IMR-90 (cell line): ENCODE measurements around the gene RUSF1. TPM values are rescaled to one million over a fixed set of nuclear protein-coding genes. Genes with fewer than 3 reads are reported as not detected.
A peak's percentile ranks its signal among the peaks of the same experiment; 100 is the strongest.

Experiments
- ATAC-seq: fragments of 200-7000 bp; cut with Tn5 transposase; 2 replicates; pipeline ENCODE4 v1.9.1; 2020; ENCODE audit warnings: low read depth, mild to moderate bottlenecking, moderate library complexity
- BruUV-seq: library from RNA; stranded (reverse); fragments of 400-500 nt; replicated peaks from 2 replicates; lab custom pipeline; 2021; lab: Mats Ljungman, UMichigan
- CTCF ChIA-PET: fragments of 300-600 bp; formaldehyde crosslinking; extraction: SDS; loops from one replicate; lab custom pipeline; 2021; ENCODE audit warnings: antibody characterized with exemption; lab: Yijun Ruan, JAX
- POLR2A ChIA-PET: fragments of 300-600 bp; sonication (Branson Sonifier 250); formaldehyde crosslinking; loops from one replicate; lab custom pipeline; 2022; ENCODE audit warnings: antibody characterized with exemption; ENCODE audit not compliant: unreplicated experiment; lab: Charles Lee
- DNase-seq: peaks from one replicate; pipeline ENCODE4 v3.0.0; 2013
- H2AFZ ChIP-seq: replicated peaks from 2 replicates; pipeline ENCODE3; 2013; ENCODE audit warnings: low read length, mild to moderate bottlenecking; ENCODE audit not compliant: poor library complexity
- H2AK5ac ChIP-seq: 2 replicates; pipeline ENCODE4 v1.6.1; 2013; ENCODE audit warnings: low read depth, low read length, inconsistent platforms
- H2AK9ac ChIP-seq: replicated peaks from 2 replicates; pipeline ENCODE3; 2013; ENCODE audit warnings: mild to moderate bottlenecking, low read depth, low read length, moderate library complexity; ENCODE audit not compliant: poor library complexity
- H2BK120ac ChIP-seq: 2 replicates; pipeline ENCODE4 v1.6.1; 2013; ENCODE audit warnings: low read depth, low read length, inconsistent platforms
- H2BK15ac ChIP-seq: 3 replicates; pipeline ENCODE4 v1.6.1; 2013; ENCODE audit warnings: low read depth, low read length, inconsistent platforms
- H2BK20ac ChIP-seq: 2 replicates; pipeline ENCODE4 v1.6.1; 2013; ENCODE audit warnings: low read depth, mild to moderate bottlenecking, inconsistent platforms, low read length, moderate library complexity
- H2BK5ac ChIP-seq: 2 replicates; pipeline ENCODE4 v1.6.1; 2013; ENCODE audit warnings: mild to moderate bottlenecking, low read depth, low read length, inconsistent platforms; ENCODE audit not compliant: poor library complexity, severe bottlenecking
- H3K14ac ChIP-seq: replicated peaks from 2 replicates; pipeline ENCODE4 v1.6.1; 2013; ENCODE audit warnings: low read depth, low read length, inconsistent platforms
- H3K18ac ChIP-seq: 2 replicates; pipeline ENCODE4 v1.6.1; 2013; ENCODE audit warnings: low read depth, low read length, control low read depth
- H3K23ac ChIP-seq: 2 replicates; pipeline ENCODE4 v1.6.1; 2013; ENCODE audit warnings: low read depth, low read length, inconsistent platforms
- H3K27ac ChIP-seq: 2 replicates; pipeline ENCODE4 v1.5.1; 2013; ENCODE audit warnings: mild to moderate bottlenecking, control low read depth, low read length; ENCODE audit not compliant: insufficient read depth
- H3K27me3 ChIP-seq: 2 replicates; pipeline ENCODE4 v1.6.1; 2013; ENCODE audit warnings: low read length; ENCODE audit not compliant: control insufficient read depth, insufficient read depth
- H3K36me3 ChIP-seq: 2 replicates; pipeline ENCODE4 v1.6.1; 2013; ENCODE audit warnings: low read length, mixed read lengths; ENCODE audit not compliant: control insufficient read depth, insufficient read depth
- H3K4ac ChIP-seq: 2 replicates; pipeline ENCODE4 v1.6.1; 2013; ENCODE audit warnings: low read depth, low read length, inconsistent platforms
- H3K4me1 ChIP-seq: 2 replicates; pipeline ENCODE4 v1.6.1; 2013; ENCODE audit warnings: low read length, mixed read lengths; ENCODE audit not compliant: control insufficient read depth, insufficient read depth
- H3K4me2 ChIP-seq: 2 replicates; pipeline ENCODE4 v1.6.1; 2013; ENCODE audit warnings: low read depth, mild to moderate bottlenecking, control low read depth, low read length, moderate library complexity
- H3K4me3 ChIP-seq: 2 replicates; pipeline ENCODE4 v1.5.1; 2013; ENCODE audit warnings: low read depth, mild to moderate bottlenecking, control low read depth, low read length, moderate library complexity; ENCODE audit not compliant: insufficient read depth
- H3K56ac ChIP-seq: 2 replicates; pipeline ENCODE4 v1.6.1; 2013; ENCODE audit warnings: low read length, inconsistent platforms; ENCODE audit not compliant: insufficient read depth; ENCODE audit errors: extremely low read depth
- H3K79me1 ChIP-seq, 2 experiments: 2 replicates each; pipeline ENCODE4 v1.6.1; 2013; ENCODE audit warnings: low read length in 2 of 2, inconsistent platforms in 1 of 2, low read depth in 1 of 2
- H3K9ac ChIP-seq: 2 replicates; pipeline ENCODE4 v1.6.1; 2013; ENCODE audit warnings: low read depth, low read length, control low read depth
- H3K9me1 ChIP-seq: 2 replicates; pipeline ENCODE4 v1.6.1; 2013; ENCODE audit warnings: low read length, inconsistent platforms; ENCODE audit not compliant: insufficient read depth
- H3K9me3 ChIP-seq: 2 replicates; pipeline ENCODE4 v1.6.1; 2013; ENCODE audit warnings: low read length; ENCODE audit not compliant: control insufficient read depth, insufficient read depth
- H4K20me1 ChIP-seq: 2 replicates; pipeline ENCODE4 v1.6.1; 2013; ENCODE audit warnings: low read length, inconsistent platforms; ENCODE audit not compliant: insufficient read depth
- H4K5ac ChIP-seq: 2 replicates; pipeline ENCODE4 v1.6.1; 2013; ENCODE audit warnings: mild to moderate bottlenecking, low read depth, low read length, control low read depth
- H4K8ac ChIP-seq, 2 experiments: 2 replicates each; pipeline ENCODE4 v1.6.1; 2013; ENCODE audit warnings: low read depth in 2 of 2, low read length in 2 of 2, control low read depth in 1 of 2, inconsistent platforms in 1 of 2
- H4K91ac ChIP-seq: 2 replicates; pipeline ENCODE4 v1.6.1; 2013; ENCODE audit warnings: low read depth, low read length, inconsistent platforms; ENCODE audit not compliant: insufficient read depth
- BHLHE40 ChIP-seq: fragments of 150-350 bp; IDR thresholded peaks from 2 replicates; pipeline ENCODE4 v1.6.1; 2016; ENCODE audit warnings: mild to moderate bottlenecking, low read depth, low read length
- CEBPB ChIP-seq: IDR thresholded peaks from 2 replicates; pipeline ENCODE4 v1.6.1; 2012; ENCODE audit warnings: low read depth, low read length, improper control_type of control experiment
- CHD1 ChIP-seq: IDR thresholded peaks from 2 replicates; pipeline ENCODE4 v1.6.1; 2012; ENCODE audit warnings: low read depth, low read length, improper control_type of control experiment
- ELK1 ChIP-seq: fragments of 150-350 bp; IDR thresholded peaks from 2 replicates; pipeline ENCODE4 v1.6.1; 2016; ENCODE audit warnings: low read depth, mild to moderate bottlenecking, low read length, moderate library complexity, borderline replicate concordance
- MAFK ChIP-seq: IDR thresholded peaks from 2 replicates; pipeline ENCODE4 v1.6.1; 2012; ENCODE audit warnings: low read depth, low read length, improper control_type of control experiment
- MAZ ChIP-seq: IDR thresholded peaks from 2 replicates; pipeline ENCODE4 v1.6.1; 2012; ENCODE audit warnings: low read depth, mild to moderate bottlenecking, low read length, improper control_type of control experiment, moderate library complexity, borderline replicate concordance
- MXI1 ChIP-seq: IDR thresholded peaks from 2 replicates; pipeline ENCODE4 v1.6.1; 2012; ENCODE audit warnings: low read depth, mild to moderate bottlenecking, low read length, moderate library complexity, borderline replicate concordance
- NFE2L2 ChIP-seq: fragments of 150-350 bp; IDR thresholded peaks from 2 replicates; pipeline ENCODE4 v1.6.1; 2016; ENCODE audit warnings: low read depth, mild to moderate bottlenecking, low read length
- POLR2A ChIP-seq: IDR thresholded peaks from 2 replicates; pipeline ENCODE4 v1.6.1; 2012; ENCODE audit warnings: mild to moderate bottlenecking, low read depth, low read length
- RAD21 ChIP-seq: IDR thresholded peaks from 2 replicates; pipeline ENCODE4 v1.6.1; 2012; ENCODE audit warnings: low read length, improper control_type of control experiment
- RCOR1 ChIP-seq: IDR thresholded peaks from 2 replicates; pipeline ENCODE4 v1.6.1; 2012; ENCODE audit warnings: mild to moderate bottlenecking, low read length, improper control_type of control experiment; ENCODE audit not compliant: insufficient replicate concordance
- RFX5 ChIP-seq: IDR thresholded peaks from 2 replicates; pipeline ENCODE4 v1.8.0; 2012; ENCODE audit warnings: low read depth, mild to moderate bottlenecking, low read length, moderate library complexity
- SMC3 ChIP-seq: fragments of 150-350 bp; IDR thresholded peaks from 2 replicates; pipeline ENCODE4 v1.6.1; 2016; ENCODE audit warnings: low read depth, mild to moderate bottlenecking, antibody characterized with exemption, low read length, moderate library complexity
- USF2 ChIP-seq: fragments of 150-350 bp; IDR thresholded peaks from 2 replicates; pipeline ENCODE4 v1.6.1; 2017; ENCODE audit warnings: mild to moderate bottlenecking, antibody characterized with exemption, low read length, low read depth
- WGBS, 2 experiments: methylation state at CpG; one replicate each; pipeline versions ENCODE4 v1.1.5 to v1.1.7; 2013; ENCODE audit warnings: missing lambda C conversion rate in 2 of 2; ENCODE audit not compliant: insufficient read length in 1 of 2; ENCODE audit errors: extremely low coverage in 2 of 2; 5-methylcytosine and 5-hydroxymethylcytosine counted together
- dilution Hi-C: fragments of 300-500 bp; cut with HindIII; formaldehyde crosslinking; loops from one replicate; pipeline ENCODE4 v1.14.3; 2018; ENCODE audit warnings: low sequenced_read_pairs; ENCODE audit not compliant: unreplicated experiment
- in situ Hi-C: fragments of 300-500 bp; cut with MboI; formaldehyde crosslinking; loops from 3 replicates; pipeline ENCODE4 v1.14.3; 2019; ENCODE audit warnings: low sequenced_read_pairs, inconsistent platforms, mixed read lengths
- intact Hi-C: fragments of 100-400 bp; cut with micrococcal nuclease; formaldehyde crosslinking; loops from 2 replicates; pipeline ENCODE4 v1.10.0; 2022
- polyA plus RNA-seq, 3 experiments: library from polyadenylated mRNA; depleted of rRNA; stranded (reverse); fragments of >200 nt; gene quantifications; 2 replicates each; pipeline ENCODE4 v1.2.3, GENCODE V29; 2012; ENCODE audit warnings: low replicate concordance in 1 of 3
- total RNA-seq: library from RNA; depleted of rRNA; stranded (reverse); fragments of >200 nt; gene quantifications from 2 replicates; pipeline ENCODE4 v1.2.3, GENCODE V29; 2012
- TF ChIP-seq, protein P1 (sequence below): conservative IDR thresholded peaks from 2 replicates; pipeline ENCODE4 v1.5.1; 2012; ENCODE audit warnings: mild to moderate bottlenecking, low read depth, low read length, improper control_type of control experiment

Gene RUSF1
- total and polyA plus RNA-seq, 2 of the 4 experiments (the other 2 are of a cell fraction): 22.9 to 65.0 TPM

DNA sequence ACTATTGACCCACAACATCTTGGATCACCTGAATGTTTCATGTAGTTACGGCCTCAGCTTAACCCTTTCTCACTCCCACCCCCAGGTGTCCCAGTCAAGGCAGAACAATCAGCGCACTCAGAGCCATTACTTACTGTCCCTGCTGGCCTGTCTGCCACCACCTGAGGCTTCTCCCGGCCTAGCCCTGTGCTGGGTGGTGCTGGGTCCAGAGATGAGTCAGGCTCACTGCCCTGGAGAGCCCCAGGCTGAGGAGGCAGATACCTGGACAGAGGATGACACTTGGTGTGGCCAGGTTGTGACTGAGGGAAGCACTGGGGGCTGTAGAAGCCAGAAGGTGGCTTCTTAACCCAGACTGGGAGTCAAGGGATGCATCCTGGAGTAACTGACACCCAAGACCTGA lies 29.2 kb downstream of the RUSF1 start:
- Histone ChIP-seq H2BK20ac (no peak overlapping the region), H2AK5ac (no peak overlapping the region), H3K23ac (no peak overlapping the region), H3K4me2 (no peak overlapping the region), H3K4me1 (0 out of 2 replicates have a peak, but pooled peaks cover under 1% of the 10 kb centered on the region), H2BK120ac (no peak overlapping the region), H2AFZ (peak overlapping the region; percentile 37), H2AK9ac (peak overlapping the region; percentile 45), H4K91ac (no peak overlapping the region), H3K4ac (no peak overlapping the region), H3K4me3 (no peak overlapping the region), H3K56ac (no peak overlapping the region), H2BK15ac (no peak overlapping the region), H3K9me1 (peaks cover 11% of the 10 kb centered on the region), H4K5ac (no peak overlapping the region), H4K8ac (no peak overlapping the region), H2BK5ac (no peak overlapping the region), H3K27me3 (no peaks in the 10 kb centered on the region), H3K9me3 (no peaks in the 10 kb centered on the region), H3K14ac (no peak overlapping the region), H3K9ac (no peak overlapping the region), H3K79me1 (peaks cover 9 to 39% of the 10 kb centered on the region in 2 experiments; a peak in 3 of 4 replicates), H3K36me3 (peaks cover 46% of the 10 kb centered on the region), H4K20me1 (peaks cover 52% of the 10 kb centered on the region), H3K27ac (no peak overlapping the region), H3K18ac (no peak overlapping the region)
- in situ Hi-C loops (no loop called here), intact Hi-C loops (no loop called here), dilution Hi-C loops (no loop called here)
- no peak for TF ChIP-seq POLR2A
- TF ChIP-seq NFE2L2: no peak
- TF ChIP-seq CEBPB: no peak
- no peak for TF ChIP-seq RAD21
- no peak for TF ChIP-seq MAFK
- TF ChIP-seq SMC3: no peak
- TF ChIP-seq CHD1: no peak
- no peak for TF ChIP-seq USF2
- TF ChIP-seq ELK1: no peak
- TF ChIP-seq RFX5: no peak
- no peak for TF ChIP-seq BHLHE40
- no peak for TF ChIP-seq MXI1
- TF ChIP-seq, protein P1, sequence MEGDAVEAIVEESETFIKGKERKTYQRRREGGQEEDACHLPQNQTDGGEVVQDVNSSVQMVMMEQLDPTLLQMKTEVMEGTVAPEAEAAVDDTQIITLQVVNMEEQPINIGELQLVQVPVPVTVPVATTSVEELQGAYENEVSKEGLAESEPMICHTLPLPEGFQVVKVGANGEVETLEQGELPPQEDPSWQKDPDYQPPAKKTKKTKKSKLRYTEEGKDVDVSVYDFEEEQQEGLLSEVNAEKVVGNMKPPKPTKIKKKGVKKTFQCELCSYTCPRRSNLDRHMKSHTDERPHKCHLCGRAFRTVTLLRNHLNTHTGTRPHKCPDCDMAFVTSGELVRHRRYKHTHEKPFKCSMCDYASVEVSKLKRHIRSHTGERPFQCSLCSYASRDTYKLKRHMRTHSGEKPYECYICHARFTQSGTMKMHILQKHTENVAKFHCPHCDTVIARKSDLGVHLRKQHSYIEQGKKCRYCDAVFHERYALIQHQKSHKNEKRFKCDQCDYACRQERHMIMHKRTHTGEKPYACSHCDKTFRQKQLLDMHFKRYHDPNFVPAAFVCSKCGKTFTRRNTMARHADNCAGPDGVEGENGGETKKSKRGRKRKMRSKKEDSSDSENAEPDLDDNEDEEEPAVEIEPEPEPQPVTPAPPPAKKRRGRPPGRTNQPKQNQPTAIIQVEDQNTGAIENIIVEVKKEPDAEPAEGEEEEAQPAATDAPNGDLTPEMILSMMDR: no peak
- no peak for TF ChIP-seq MAZ
- no peak for TF ChIP-seq RCOR1
- no TSS peak for BruUV-seq
- CTCF ChIA-PET: no interaction called here
- peak; percentile 3; the same call in 1 of the 2 replicates for ATAC-seq
- WGBS, 2 experiments: 100% methylated on average over 1 of the region's 3 CpGs; no CpG with 5 or more reads in 1 of the 2 experiments
- no peak for DNase-seq
- POLR2A ChIA-PET: interaction anchor here (1.0 kb wide), 1 partner anchor 11 kb away, joined by 3 read pairs; no protein-coding TSS in a partner anchor
